ENCODE data around the gene NEK6.

DNA sequence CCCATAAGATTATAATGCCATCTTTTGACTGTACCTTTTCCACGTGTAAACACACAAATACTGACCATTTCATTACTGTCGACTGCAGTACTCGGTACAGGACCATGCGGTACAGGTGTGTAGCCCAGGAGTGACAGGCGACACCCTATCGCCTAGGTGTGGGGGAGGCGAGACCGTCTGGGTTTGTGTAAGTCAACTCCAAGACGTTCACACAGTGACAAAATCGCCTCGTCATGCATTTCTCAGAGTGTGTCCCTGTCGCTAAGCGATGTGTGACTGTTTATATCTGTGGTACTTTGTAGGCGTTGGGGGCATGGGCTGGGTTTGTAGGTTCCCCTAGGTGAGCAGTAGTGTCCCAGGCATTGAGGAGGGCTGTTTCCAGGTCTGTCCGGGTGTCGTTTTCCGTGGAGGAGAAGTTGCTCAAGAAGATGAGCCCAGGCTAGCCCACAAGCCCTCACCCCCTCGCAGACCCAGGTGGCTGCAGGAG, 20.3 kb downstream of the NEK6 start:
- TF ChIP-seq, protein P1, sequence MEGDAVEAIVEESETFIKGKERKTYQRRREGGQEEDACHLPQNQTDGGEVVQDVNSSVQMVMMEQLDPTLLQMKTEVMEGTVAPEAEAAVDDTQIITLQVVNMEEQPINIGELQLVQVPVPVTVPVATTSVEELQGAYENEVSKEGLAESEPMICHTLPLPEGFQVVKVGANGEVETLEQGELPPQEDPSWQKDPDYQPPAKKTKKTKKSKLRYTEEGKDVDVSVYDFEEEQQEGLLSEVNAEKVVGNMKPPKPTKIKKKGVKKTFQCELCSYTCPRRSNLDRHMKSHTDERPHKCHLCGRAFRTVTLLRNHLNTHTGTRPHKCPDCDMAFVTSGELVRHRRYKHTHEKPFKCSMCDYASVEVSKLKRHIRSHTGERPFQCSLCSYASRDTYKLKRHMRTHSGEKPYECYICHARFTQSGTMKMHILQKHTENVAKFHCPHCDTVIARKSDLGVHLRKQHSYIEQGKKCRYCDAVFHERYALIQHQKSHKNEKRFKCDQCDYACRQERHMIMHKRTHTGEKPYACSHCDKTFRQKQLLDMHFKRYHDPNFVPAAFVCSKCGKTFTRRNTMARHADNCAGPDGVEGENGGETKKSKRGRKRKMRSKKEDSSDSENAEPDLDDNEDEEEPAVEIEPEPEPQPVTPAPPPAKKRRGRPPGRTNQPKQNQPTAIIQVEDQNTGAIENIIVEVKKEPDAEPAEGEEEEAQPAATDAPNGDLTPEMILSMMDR (conservative IDR thresholded peaks at IDR 0.05): no peak
- TF ChIP-seq ZFX (IDR thresholded peaks at IDR 0.05): no peak

All from C4-2B (cell line).